SJCRH30 (cell line): ENCODE data around the gene TMEM167A. TPM values are rescaled to one million over a fixed set of nuclear protein-coding genes. Genes with fewer than 3 reads are reported as not detected.
"Not testable (repeated sequence)": the region's sequence is repeated elsewhere in the genome, so short reads cannot be mapped to it uniquely, and the experiment has no call there.

ENCODE experiments used
- DNase-seq, 2 experiments: peaks; one replicate each; pipeline ENCODE4 v3.0.0-alpha.2; 2015 to 2020
- H3K27ac ChIP-seq: fragments of 250-450 bp; sonication (Bioruptor Pico); 2 replicates; pipeline ENCODE4 v1.5.1; 2020; ENCODE audit warnings: mild to moderate bottlenecking, moderate library complexity
- H3K27me3 ChIP-seq: fragments of 250-450 bp; sonication (Bioruptor Pico); 2 replicates; pipeline ENCODE4 v1.5.1; 2020; ENCODE audit warnings: mild to moderate bottlenecking, moderate library complexity
- H3K36me3 ChIP-seq: fragments of 250-450 bp; sonication (Bioruptor Pico); 2 replicates; pipeline ENCODE4 v1.5.1; 2020; ENCODE audit warnings: mild to moderate bottlenecking, moderate library complexity
- H3K4me1 ChIP-seq: fragments of 250-450 bp; sonication (Bioruptor Pico); 2 replicates; pipeline ENCODE4 v1.5.1; 2020; ENCODE audit warnings: mild to moderate bottlenecking, moderate library complexity
- H3K4me3 ChIP-seq: fragments of 250-450 bp; sonication (Bioruptor Pico); 2 replicates; pipeline ENCODE4 v1.5.1; 2020; ENCODE audit warnings: mild to moderate bottlenecking, moderate library complexity
- H3K9me3 ChIP-seq: fragments of 250-450 bp; sonication (Bioruptor Pico); replicated peaks from 2 replicates; pipeline ENCODE4 v1.5.1; 2020; ENCODE audit warnings: mild to moderate bottlenecking, moderate library complexity
- total RNA-seq: library from RNA; depleted of rRNA; stranded (reverse); fragments of >200 nt; shearing (Covaris generic); gene quantifications from 2 replicates; pipeline ENCODE4 v1.2.3, GENCODE V29; 2014

TMEM167A gene
- total RNA-seq, 1 experiment from 2014 or later, result 118 TPM

DNA sequence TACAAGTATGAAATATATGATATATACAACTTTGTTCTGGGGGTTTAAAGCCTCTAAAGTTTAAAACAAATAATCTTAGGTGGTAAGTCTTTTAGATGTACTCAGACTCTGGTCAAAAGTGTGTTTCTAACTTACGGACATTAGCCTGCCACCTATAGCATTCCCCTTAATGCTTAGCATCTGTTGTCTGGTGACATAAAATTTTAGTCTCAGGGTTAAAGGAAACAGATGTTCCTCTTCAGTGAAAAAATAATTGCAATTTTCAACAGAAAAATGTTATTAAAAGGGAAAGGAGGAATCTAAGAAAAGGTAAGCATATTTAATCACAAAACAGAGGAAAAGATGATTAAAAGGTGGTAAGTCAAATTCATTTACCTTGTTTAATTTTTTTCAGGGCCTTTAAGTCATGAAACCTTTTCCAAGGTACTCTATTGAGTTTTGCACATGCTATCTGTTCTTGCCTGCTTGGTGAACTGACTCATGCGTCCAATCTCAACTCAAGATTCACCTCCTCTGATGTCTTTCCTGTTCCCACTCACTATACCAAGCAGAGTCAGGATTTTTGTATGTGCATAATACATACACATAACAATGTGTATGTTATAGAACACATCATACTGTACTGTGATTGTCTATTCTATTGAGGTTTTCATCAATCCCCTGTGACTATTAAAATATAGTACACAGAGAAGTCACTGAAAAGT, 7.9 kb downstream of the TMEM167A start:
- DNase-seq, result no peak
- Histone ChIP-seq H3K36me3 (peaks cover 20% of the 10 kb centered on the region), H3K4me3 (no peak overlapping the region), H3K9me3 (no peaks in the 10 kb centered on the region), H3K27me3 (no peaks in the 10 kb centered on the region), H3K27ac (no peak overlapping the region), H3K4me1 (0 out of 2 replicates have a peak, but pooled peaks cover 11% of the 10 kb centered on the region)

GRCh38 chr5:83067377-83067776, 9.8 kb downstream of the TMEM167A start:
- not testable (repeated sequence) for DNase-seq, H3K27me3 ChIP-seq, H3K4me3 ChIP-seq, H3K9me3 ChIP-seq, H3K27ac ChIP-seq
- Histone ChIP-seq H3K4me1 (0 out of 2 replicates have a peak, but pooled peaks cover 11% of the 10 kb centered on the region), H3K36me3 (peaks cover 37% of the 10 kb centered on the region)

GRCh38 chr5:83066548-83067110, 10.6 kb downstream of the TMEM167A start:
- H3K9me3 ChIP-seq, result no peaks in the 10 kb centered on the region
- DNase-seq, result no peak
- no peak overlapping the region for H3K27ac ChIP-seq
- no peaks in the 10 kb centered on the region for H3K27me3 ChIP-seq
- peaks cover 40% of the 10 kb centered on the region for H3K36me3 ChIP-seq
- H3K4me1 ChIP-seq, result 0 out of 2 replicates have a peak, but pooled peaks cover 11% of the 10 kb centered on the region
- H3K4me3 ChIP-seq, result no peak overlapping the region

DNA sequence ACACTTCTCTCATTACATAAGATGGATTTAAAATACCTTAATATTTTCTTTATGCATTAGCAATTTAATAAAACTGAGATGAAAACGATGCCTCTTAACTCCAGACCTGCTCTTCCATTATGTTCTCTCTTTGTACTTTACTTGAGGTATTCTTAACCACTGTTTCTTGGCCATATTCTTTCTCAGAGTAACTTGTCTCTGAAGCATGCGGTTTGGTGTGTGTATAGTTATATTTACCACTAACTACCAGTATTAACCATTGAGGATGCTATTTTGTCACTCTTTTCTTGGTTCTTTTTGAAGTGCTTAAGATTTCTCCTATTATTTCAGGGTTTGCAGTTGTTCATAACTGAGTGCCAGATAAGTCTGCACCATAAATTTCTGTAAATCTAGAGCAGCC, 17.9 kb downstream of the TMEM167A start:
- no peak for DNase-seq
- H3K27me3 ChIP-seq, result no peaks in the 10 kb centered on the region
- H3K4me3 ChIP-seq, result no peak overlapping the region
- no peaks in the 10 kb centered on the region for H3K9me3 ChIP-seq
- no peak overlapping the region for H3K27ac ChIP-seq
- H3K36me3 ChIP-seq, result peaks cover 74% of the 10 kb centered on the region
- no peaks in the 10 kb centered on the region for H3K4me1 ChIP-seq

GRCh38 chr5:83058726-83059125, 18.5 kb downstream of the TMEM167A start:
- H3K27me3 ChIP-seq, result no peaks in the 10 kb centered on the region
- no peak overlapping the region for H3K4me3 ChIP-seq
- no peak overlapping the region for H3K27ac ChIP-seq
- H3K4me1 ChIP-seq, result no peaks in the 10 kb centered on the region
- H3K9me3 ChIP-seq, result no peaks in the 10 kb centered on the region
- H3K36me3 ChIP-seq, result peaks cover 74% of the 10 kb centered on the region
- no peak for DNase-seq

GRCh38 chr5:83055166-83055565, 22.0 kb downstream of the TMEM167A start:
- H3K36me3 ChIP-seq, result peaks cover 66% of the 10 kb centered on the region

DNA sequence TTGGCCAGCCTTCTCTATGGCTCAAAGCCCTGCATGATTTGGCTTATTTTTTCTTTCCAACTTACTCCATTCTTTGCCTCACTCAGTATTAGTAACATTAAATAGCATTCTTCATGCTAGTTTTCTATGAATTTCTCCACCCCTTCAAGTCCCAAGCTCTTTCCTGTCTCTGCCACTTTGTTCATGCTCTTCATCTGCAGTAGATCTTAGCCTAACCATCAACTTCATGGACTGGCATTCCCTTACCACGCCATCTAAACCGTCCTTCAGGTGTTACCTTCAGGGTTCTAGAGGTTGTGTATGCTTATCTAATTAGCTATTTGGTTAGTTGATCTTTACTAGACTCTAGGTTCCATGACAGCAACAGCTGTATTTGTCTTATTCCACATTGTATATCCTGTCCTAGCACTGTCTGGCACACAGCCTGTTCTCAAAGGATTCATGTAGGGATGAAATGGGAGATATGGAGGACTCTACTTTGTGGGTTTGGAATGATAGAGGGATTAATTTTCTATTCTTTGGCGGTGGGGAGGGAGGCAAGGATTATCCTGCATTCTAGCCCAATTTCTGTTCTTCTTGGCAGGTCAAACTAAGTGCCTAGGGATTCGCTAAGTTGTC, 26.4 kb downstream of the TMEM167A start:
- H3K27ac ChIP-seq, result peak overlapping the region; percentile 66
- no peaks in the 10 kb centered on the region; the same call in 1 of the 2 replicates for H3K9me3 ChIP-seq
- peak; percentile 84 to 93 for DNase-seq
- peaks cover 43% of the 10 kb centered on the region for H3K36me3 ChIP-seq
- H3K4me1 ChIP-seq, result peaks cover 26% of the 10 kb centered on the region
- H3K27me3 ChIP-seq, result no peaks in the 10 kb centered on the region
- no peak overlapping the region for H3K4me3 ChIP-seq

More at GRCh38 chr5:83055166-83055565, 22.0 kb downstream of the TMEM167A start:
- Histone ChIP-seq H3K27ac (no peak overlapping the region), H3K27me3 (no peaks in the 10 kb centered on the region), H3K4me1 (peaks cover 20% of the 10 kb centered on the region), H3K4me3 (no peak overlapping the region), H3K9me3 (no peaks in the 10 kb centered on the region; the same call in 1 of the 2 replicates)
- DNase-seq, result no peak

DNA sequence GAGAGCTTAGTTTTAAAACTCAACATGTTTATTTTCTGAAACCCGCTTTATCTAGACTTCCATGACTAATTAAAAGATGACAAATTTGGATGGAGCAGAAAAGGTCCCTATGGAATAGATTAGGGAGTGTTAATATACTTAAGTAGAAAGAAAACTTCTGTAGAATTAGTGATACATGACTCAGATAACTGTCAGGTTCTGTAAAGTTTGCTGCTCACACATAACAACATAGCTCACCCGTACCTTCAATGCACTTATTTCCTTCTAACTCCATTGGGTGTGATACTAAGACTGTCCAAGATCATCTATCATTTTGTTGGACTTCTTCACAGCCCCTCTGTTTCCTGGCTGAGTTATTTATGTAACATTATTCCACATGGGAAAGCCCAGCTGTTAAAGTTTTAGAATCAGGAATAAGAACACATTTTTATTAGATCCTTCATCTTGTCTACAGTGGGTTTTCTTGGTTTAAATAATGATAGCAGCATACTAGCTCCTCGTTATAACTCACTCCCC, 27.8 kb downstream of the TMEM167A start:
- H3K27ac ChIP-seq, result 0 out of 2 replicates have a peak overlapping the region, but pooled peaks have one; percentile 66
- H3K4me3 ChIP-seq, result no peak overlapping the region
- peaks cover 26% of the 10 kb centered on the region for H3K4me1 ChIP-seq

DNA sequence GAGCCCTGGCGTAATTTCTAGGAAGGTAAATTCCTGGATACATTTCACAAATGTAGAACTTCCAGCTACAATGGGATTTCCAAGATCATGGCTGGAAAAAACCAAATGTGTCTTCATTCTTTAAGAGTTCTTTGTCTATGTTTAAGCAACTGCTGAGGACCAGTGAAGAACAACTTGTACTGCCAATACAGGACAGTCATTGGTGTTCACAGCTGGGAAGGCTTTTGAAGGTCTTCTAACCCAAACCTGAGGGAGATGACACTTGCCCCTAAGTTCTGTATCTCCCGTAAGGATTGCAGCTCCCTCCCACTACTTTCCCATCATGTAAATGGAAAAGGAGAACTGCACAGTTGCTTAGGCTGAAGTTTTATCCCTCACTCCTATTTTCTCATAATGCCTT, 28.4 kb downstream of the TMEM167A start:
- Histone ChIP-seq H3K27ac (no peak overlapping the region), H3K4me3 (no peak overlapping the region), H3K4me1 (peaks cover 26% of the 10 kb centered on the region), H3K9me3 (no peaks in the 10 kb centered on the region; the same call in 1 of the 2 replicates), H3K27me3 (no peaks in the 10 kb centered on the region), H3K36me3 (peaks cover 23% of the 10 kb centered on the region)
- no peak for DNase-seq

More for the DNA sequence above, 27.8 kb downstream of the TMEM167A start:
- Histone ChIP-seq H3K36me3 (peaks cover 29% of the 10 kb centered on the region), H3K27me3 (no peaks in the 10 kb centered on the region), H3K9me3 (no peaks in the 10 kb centered on the region; the same call in 1 of the 2 replicates)
- DNase-seq, result no peak

DNA sequence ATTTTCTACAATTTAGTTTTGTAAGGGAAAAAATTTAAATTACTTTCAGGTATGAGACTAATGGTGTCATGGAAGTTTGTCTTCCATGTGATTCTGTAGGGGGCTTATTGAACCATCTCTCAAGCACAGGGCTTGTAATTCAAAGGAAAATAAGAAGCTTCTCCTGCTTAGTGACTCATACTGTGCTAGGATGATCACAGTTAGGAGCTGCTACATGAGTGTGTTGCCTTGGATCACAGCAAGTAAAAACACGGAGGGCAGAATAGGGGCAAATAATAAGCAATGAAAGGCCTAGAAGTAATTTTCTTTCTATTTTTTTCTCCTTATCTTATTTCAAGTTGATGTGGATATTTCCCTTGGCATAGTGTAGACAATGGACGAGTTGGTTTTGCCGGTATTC, 28.9 kb downstream of the TMEM167A start:
- no peaks in the 10 kb centered on the region for H3K27me3 ChIP-seq
- H3K27ac ChIP-seq, result no peak overlapping the region
- peaks cover 26% of the 10 kb centered on the region for H3K4me1 ChIP-seq
- peaks cover 21% of the 10 kb centered on the region for H3K36me3 ChIP-seq
- no peaks in the 10 kb centered on the region; the same call in 1 of the 2 replicates for H3K9me3 ChIP-seq
- DNase-seq, result no peak
- no peak overlapping the region for H3K4me3 ChIP-seq

DNA sequence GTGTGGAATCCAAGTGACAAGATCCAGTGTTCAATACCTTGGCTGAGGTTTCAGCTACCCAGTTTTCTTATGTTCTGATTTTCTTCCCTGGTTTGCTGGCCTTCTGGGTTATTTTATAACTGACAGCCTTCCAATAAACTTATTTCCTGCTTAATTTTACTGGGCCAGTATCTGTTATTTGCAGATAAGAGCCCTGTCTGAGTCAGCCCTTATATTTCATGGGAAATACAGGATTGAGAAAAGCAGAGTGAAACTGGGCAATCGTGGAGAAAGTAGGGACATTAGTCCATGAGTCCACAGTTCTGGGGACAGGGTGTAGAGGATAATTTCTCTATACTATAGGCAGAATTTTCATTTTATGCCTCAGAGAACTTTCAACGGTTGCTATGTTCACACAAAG, 32.3 kb downstream of the TMEM167A start:
- H3K27ac ChIP-seq, result no peak overlapping the region
- peaks cover 6% of the 10 kb centered on the region for H3K36me3 ChIP-seq
- no peaks in the 10 kb centered on the region for H3K9me3 ChIP-seq
- DNase-seq, result no peak
- H3K4me1 ChIP-seq, result peaks cover 4% of the 10 kb centered on the region; the same call in 1 of the 2 replicates
- no peak overlapping the region for H3K4me3 ChIP-seq
- H3K27me3 ChIP-seq, result no peaks in the 10 kb centered on the region

DNA sequence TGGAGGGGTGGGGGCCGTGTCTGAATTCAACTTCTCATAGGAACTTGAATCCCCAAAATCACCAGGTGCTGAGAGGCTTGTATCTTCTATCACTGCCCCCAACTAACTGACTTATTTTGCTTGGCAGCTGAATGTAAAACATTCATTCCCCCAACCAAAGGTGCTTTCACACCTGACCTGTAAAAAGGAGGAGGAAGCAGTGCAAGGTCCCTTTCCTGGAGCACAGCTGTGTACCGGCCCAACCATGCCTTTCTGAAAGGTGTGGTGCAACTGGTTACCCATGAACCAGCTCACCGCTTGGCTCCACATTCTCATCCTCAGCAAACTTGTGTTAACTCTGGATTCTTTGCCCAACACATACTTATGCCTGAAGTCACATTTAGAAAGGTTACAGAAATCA, 34.7 kb downstream of the TMEM167A start:
- H3K36me3 ChIP-seq, result no peaks in the 10 kb centered on the region
- DNase-seq, result no peak
- H3K27ac ChIP-seq, result no peak overlapping the region
- no peaks in the 10 kb centered on the region for H3K9me3 ChIP-seq
- no peaks in the 10 kb centered on the region for H3K4me1 ChIP-seq
- H3K4me3 ChIP-seq, result no peak overlapping the region
- H3K27me3 ChIP-seq, result no peaks in the 10 kb centered on the region

GRCh38 chr5:83038924-83039323, 38.3 kb downstream of the TMEM167A start:
- DNase-seq, result no peak
- Histone ChIP-seq H3K4me3 (no peak overlapping the region), H3K4me1 (peaks cover 14% of the 10 kb centered on the region; the same call in 1 of the 2 replicates), H3K27ac (no peak overlapping the region), H3K36me3 (no peaks in the 10 kb centered on the region), H3K9me3 (no peaks in the 10 kb centered on the region), H3K27me3 (no peaks in the 10 kb centered on the region)

- H3K4me3 ChIP-seq, result no peak overlapping the region
- DNase-seq, result no peak
- no peak overlapping the region for H3K27ac ChIP-seq
- H3K36me3 ChIP-seq, result no peaks in the 10 kb centered on the region
- H3K4me1 ChIP-seq, result peaks cover 14% of the 10 kb centered on the region; the same call in 1 of the 2 replicates
- H3K9me3 ChIP-seq, result no peaks in the 10 kb centered on the region
- no peaks in the 10 kb centered on the region for H3K27me3 ChIP-seq
These were observed 40.1 kb downstream of the TMEM167A start for GRCh38 chr5:83036991-83037575.
